Measurements from ENCODE around the gene RUFY2. TPM values are rescaled to one million over a fixed set of nuclear protein-coding genes. Genes with fewer than 3 reads are reported as not detected.

Gene RUFY2
- total RNA-seq, 3 donors from 2014 or later = 20.5 to 28.3 (median 26.1) TPM

DNA sequence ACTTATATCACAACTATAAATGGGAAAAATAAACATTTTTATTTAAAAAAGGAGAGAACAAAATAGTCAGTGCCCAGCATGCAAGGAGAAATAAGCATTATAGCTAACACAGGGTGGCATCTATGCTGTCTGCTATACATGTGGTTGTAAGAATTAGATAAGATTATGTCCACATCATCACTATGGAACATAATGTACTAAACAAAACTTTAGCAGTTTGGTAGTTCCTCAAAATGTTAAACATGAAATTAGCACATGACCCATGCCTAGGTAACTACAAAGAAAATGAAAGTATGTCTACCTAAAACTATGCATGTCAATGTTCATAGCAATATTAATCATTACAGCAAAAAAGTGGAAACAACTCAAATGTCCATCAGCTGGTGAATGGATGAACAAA, 28.7 kb upstream of the RUFY2 start:
- TF ChIP-seq CTCF (IDR thresholded peaks at IDR 0.05) = no peak
- ATAC-seq = no peak
- intact Hi-C loops (cut with DNase I, micrococcal nuclease) = no loop called here

DNA sequence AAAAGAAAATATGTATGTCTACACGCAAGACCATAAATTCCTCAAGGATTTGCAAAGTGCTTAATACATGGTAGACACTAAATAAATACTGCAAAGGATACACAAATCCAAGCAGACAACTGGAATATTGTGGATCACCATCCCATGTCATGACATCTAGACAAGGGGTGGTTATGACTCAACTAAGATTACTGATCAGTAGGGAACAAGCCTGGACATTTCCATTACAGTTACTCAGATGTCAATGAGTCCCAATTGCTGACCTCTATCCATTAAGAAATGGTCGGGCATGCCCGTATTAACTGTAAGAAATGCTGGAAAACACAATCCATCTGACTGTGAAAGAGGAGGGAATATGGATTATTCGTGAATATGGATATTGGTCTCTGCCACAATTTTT, 27.6 kb upstream of the RUFY2 start:
- Histone ChIP-seq H3K4me1 (ENCODE audit: low read depth) (no peaks in the 10 kb centered on the region), H3K9me3 (no peaks in the 10 kb centered on the region), H3K4me3 (no peak overlapping the region), H3K36me3 (ENCODE audit: low read depth) (no peaks in the 10 kb centered on the region)
- ATAC-seq (no peak), DNase-seq (no peak)
- TF ChIP-seq CTCF (IDR thresholded peaks at IDR 0.05) = no peak
- intact Hi-C loops (cut with DNase I, micrococcal nuclease) = no loop called here

More for the DNA sequence above, 28.7 kb upstream of the RUFY2 start:
- H3K9me3 ChIP-seq = no peaks in the 10 kb centered on the region
- H3K36me3 ChIP-seq (ENCODE audit: low read depth) = no peaks in the 10 kb centered on the region
- DNase-seq = no peak
- H3K4me1 ChIP-seq (ENCODE audit: low read depth) = no peaks in the 10 kb centered on the region
- no peak overlapping the region for H3K4me3 ChIP-seq

DNA sequence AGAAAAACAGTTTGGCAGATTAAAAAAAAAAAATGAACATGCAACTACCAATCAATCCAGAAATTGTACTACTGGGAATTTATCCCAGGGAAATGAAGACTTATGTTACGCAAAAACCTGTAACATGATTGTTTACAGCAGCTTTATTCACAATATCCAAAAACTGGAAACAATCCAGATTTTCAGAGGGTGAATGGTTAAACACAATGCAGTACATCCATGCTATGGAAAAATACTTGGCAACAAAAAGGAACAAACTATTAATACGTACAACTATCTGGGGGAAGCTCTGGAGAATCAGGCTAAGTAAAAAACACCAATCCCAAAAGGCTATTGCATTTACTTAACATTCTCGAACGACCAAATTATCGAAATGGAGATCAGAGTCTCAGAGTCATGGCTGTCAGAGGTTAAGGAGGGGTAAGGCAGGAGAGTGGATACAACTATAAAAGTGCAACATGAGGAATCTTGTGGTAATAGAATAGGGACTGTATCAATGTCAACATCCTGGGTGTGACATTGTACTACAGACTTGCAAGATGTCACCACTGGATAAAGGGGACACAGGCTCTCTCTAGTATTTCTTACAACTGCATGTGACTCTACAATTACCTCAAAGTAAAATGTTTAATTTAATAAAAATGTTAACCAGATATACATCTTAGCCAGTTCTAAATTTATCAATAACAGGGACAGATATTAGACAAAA, 21.5 kb upstream of the RUFY2 start:
- Histone ChIP-seq H3K4me3 (no peak overlapping the region), H3K4me1 (ENCODE audit: low read depth) (no peaks in the 10 kb centered on the region), H3K9me3 (no peaks in the 10 kb centered on the region), H3K36me3 (ENCODE audit: low read depth) (no peaks in the 10 kb centered on the region)
- no peak for ATAC-seq
- DNase-seq = no peak
- intact Hi-C loops (cut with DNase I, micrococcal nuclease) = no loop called here
- no peak for TF ChIP-seq CTCF (IDR thresholded peaks at IDR 0.05)

- intact Hi-C loops (cut with DNase I, micrococcal nuclease) = no loop called here
- no peak for DNase-seq
- ATAC-seq = no peak
- Histone ChIP-seq H3K36me3 (ENCODE audit: low read depth) (no peaks in the 10 kb centered on the region), H3K4me1 (ENCODE audit: low read depth) (no peaks in the 10 kb centered on the region), H3K9me3 (no peaks in the 10 kb centered on the region), H3K4me3 (no peak overlapping the region)
- TF ChIP-seq CTCF (IDR thresholded peaks at IDR 0.05) = no peak
These were observed 17.5 kb upstream of the RUFY2 start for GRCh38 chr10:68424454-68425014.

DNA sequence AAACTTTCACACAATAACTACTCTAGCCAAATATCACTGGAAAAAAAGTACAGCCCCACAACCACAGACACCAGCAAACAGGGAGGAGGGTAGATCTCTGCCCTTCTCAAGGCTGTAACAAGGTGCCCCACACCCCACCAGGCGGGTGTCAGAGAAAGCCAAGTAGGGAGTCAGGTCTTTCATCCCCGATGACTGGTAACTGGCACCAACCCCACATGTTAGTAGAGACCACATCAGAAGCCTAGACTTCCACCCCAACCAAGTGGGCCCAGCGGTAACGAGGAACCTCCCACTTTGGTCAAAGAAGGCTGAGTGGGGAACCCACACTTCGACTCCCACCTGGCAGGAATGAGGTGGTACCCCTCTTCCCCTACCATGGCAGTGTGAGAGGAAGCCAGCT, 16.4 kb upstream of the RUFY2 start:
- no peak for TF ChIP-seq CTCF (IDR thresholded peaks at IDR 0.05)
- Histone ChIP-seq H3K4me3 (no peak overlapping the region), H3K36me3 (ENCODE audit: low read depth) (no peaks in the 10 kb centered on the region), H3K9me3 (no peaks in the 10 kb centered on the region), H3K4me1 (ENCODE audit: low read depth) (no peaks in the 10 kb centered on the region)
- ATAC-seq (no peak), DNase-seq (no peak)
- intact Hi-C loops (cut with DNase I, micrococcal nuclease) = no loop called here

Data from mucosa of descending colon (tissue), 3 donors.